Suprapubic skin (tissue), 4 donors: Measurements from ENCODE around the gene SLC6A4.

ENCODE experiments used
- CTCF ChIP-seq, 2 donors: fragments of 200-600 bp in 1 of 2; fragments of 450-650 bp in 1 of 2; sonication (generic) in 1 of 2; IDR thresholded peaks; one replicate each; pipeline ENCODE4 v1.5.1; 2016 to 2019; ENCODE audit warnings: antibody characterized with exemption in 2 of 2, mild to moderate bottlenecking in 1 of 2, moderate library complexity in 1 of 2
- EP300 ChIP-seq: sonication (generic); formaldehyde crosslinking; IDR thresholded peaks from one replicate; pipeline ENCODE4 v1.6.1; 2017; ENCODE audit warnings: antibody characterized with exemption
- POLR2A ChIP-seq, 2 donors: fragments of 450-650 bp; IDR thresholded peaks; one replicate each; pipeline ENCODE4 v1.6.1; 2017; ENCODE audit warnings: antibody characterized with exemption in 2 of 2, mild to moderate bottlenecking in 2 of 2, moderate library complexity in 2 of 2
- POLR2AphosphoS5 ChIP-seq, 3 donors: sonication (generic); formaldehyde crosslinking; IDR thresholded peaks; one replicate each; pipeline ENCODE4 v1.6.1; 2017; ENCODE audit warnings: antibody characterized with exemption in 3 of 3

DNA sequence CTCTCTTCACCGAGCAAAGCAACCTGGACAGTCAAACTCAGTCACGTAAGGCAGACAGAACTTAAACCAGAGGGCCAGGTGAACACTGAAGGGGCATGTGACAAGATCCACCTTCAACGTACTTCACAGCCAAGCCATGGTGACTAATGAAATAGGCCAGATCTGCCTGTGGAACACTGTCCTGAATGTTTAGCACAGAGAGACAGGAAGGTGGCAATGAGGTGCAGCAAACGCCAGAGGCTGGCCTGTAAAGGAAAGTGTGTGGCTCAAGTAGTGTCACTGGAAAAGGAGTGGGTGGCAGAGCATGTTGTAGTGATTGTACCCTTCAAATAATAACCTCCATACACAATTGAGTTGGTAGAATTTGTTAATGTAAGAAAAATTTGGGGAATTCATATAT lies 38.1 kb downstream of the SLC6A4 start:
- TF ChIP-seq CTCF (IDR thresholded peaks at IDR 0.05) (no peak), POLR2A (IDR thresholded peaks at IDR 0.05) (no peak), EP300 (no peak), POLR2AphosphoS5 (IDR thresholded peaks at IDR 0.05) (no peak)
